C4-2B (cell line): ENCODE data around the gene ADM2.

Experiments used
- CTCF ChIP-seq: fragments of 450-650 bp; conservative IDR thresholded peaks from 2 replicates; pipeline ENCODE4 v1.5.1; 2017; ENCODE audit warnings: mild to moderate bottlenecking
- ZFX ChIP-seq: fragments of 450-650 bp; IDR thresholded peaks from 2 replicates; pipeline ENCODE4 v1.6.1; 2017

GRCh38 chr22:50518606-50519005, 37.3 kb downstream of the ADM2 start:
- TF ChIP-seq CTCF: no peak
- no peak for TF ChIP-seq ZFX
